LNCaP clone FGC (cell line): ENCODE measurements around the gene EHBP1.
"Not testable (repeated sequence)": the region's sequence is repeated elsewhere in the genome, so short reads cannot be mapped to it uniquely, and the experiment has no call there.

Experiments used
- DNase-seq: peaks from one replicate; pipeline ENCODE4 v3.0.0-alpha.2; 2011; ENCODE audit warnings: low read depth
- H3K4me3 ChIP-seq: 2 replicates; pipeline ENCODE4 v1.5.1; 2011; ENCODE audit warnings: mild to moderate bottlenecking, low read depth, low read length, control low read depth
- CTCF ChIP-seq: IDR thresholded peaks from 2 replicates; pipeline ENCODE4 v1.5.1; 2012; ENCODE audit warnings: mild to moderate bottlenecking; ENCODE audit not compliant: control insufficient read depth, insufficient read depth; ENCODE audit errors: extremely low read depth

Gene EHBP1

GRCh38 chr2:62741954-62742722, 36.6 kb downstream of the EHBP1 start:
- DNase-seq, result no peak
- H3K4me3 ChIP-seq, result no peak overlapping the region
- no peak for TF ChIP-seq CTCF

GRCh38 chr2:62743506-62743905, 38.0 kb downstream of the EHBP1 start:
- no peak for DNase-seq
- TF ChIP-seq CTCF, result no peak
- H3K4me3 ChIP-seq, result no peak overlapping the region

DNA sequence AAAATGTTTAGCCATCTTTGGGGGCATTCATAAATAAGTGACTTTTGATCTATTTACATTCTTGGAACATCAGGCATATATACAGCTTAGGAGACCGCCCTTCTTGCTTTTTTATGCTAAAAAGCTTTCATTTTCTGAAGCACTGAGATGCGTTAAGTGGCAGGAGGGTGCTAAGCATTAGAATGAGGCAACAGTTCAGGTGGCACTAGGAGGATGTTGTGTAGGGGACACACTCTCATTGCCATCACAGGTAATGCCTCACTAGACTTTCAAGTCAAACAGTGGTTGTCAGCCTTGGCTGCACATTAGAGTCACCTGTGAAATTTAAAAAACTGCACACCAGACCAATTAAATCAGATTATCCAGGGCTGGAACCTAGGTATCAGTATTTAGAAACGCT, 39.1 kb downstream of the EHBP1 start:
- DNase-seq, result no peak
- H3K4me3 ChIP-seq, result no peak overlapping the region
- TF ChIP-seq CTCF, result no peak

- no peak for TF ChIP-seq CTCF
- no peak overlapping the region for H3K4me3 ChIP-seq
- no peak for DNase-seq
Observed at GRCh38 chr2:62745891-62746481, 40.5 kb downstream of the EHBP1 start.

GRCh38 chr2:62747169-62747568, 41.7 kb downstream of the EHBP1 start:
- TF ChIP-seq CTCF, result no peak
- DNase-seq, result no peak
- no peak overlapping the region for H3K4me3 ChIP-seq

DNA sequence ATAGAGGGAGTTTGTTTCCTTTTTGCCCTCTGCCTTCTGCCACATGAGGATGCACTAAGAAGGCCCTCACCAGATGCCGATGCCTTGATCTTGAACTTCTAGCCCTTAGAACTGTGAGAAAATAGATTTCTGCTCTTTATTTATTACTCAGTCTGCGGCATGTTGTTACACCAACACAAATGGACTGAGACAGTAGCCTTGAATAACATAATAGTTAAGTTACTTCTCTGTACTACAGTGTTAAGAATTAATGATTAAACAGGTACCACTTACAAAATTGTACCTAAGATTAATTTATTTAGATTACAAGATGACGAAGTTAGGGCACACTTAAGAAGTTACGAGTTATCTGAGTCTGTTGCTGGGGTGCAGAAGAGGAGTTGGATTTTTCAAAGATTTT, 42.4 kb downstream of the EHBP1 start:
- H3K4me3 ChIP-seq, result no peak overlapping the region
- DNase-seq, result no peak
- TF ChIP-seq CTCF, result no peak

- H3K4me3 ChIP-seq, DNase-seq: not testable (repeated sequence)
Observed at GRCh38 chr2:62749111-62749510, 43.6 kb downstream of the EHBP1 start.
